Liver (tissue), 9 donors: Measurements from ENCODE around the gene MCEMP1. TPM values are rescaled to one million over a fixed set of nuclear protein-coding genes. Genes with fewer than 3 reads are reported as not detected.

Source experiments
- DNase-seq: peaks from one replicate; pipeline ENCODE4 v3.0.0-alpha.2; 2017; ENCODE audit warnings: low spot score
- H3K27ac ChIP-seq, 2 donors: one replicate each; pipeline ENCODE4 v1.7.0; 2013; ENCODE audit warnings: inconsistent platforms in 2 of 2, low read length in 2 of 2, control low read depth in 1 of 2, low read depth in 1 of 2, mild to moderate bottlenecking in 1 of 2
- H3K27me3 ChIP-seq, 4 donors: one replicate each; pipeline versions ENCODE4 v1.6.1 to v1.7.0; 2013; ENCODE audit warnings: low read length in 3 of 4, inconsistent platforms in 1 of 4, mild to moderate bottlenecking in 1 of 4, moderate library complexity in 1 of 4; ENCODE audit not compliant: control insufficient read depth in 4 of 4, insufficient read depth in 4 of 4
- H3K36me3 ChIP-seq, 4 donors: one replicate each; pipeline versions ENCODE4 v1.6.1 to v1.7.0; 2013; ENCODE audit warnings: low read length in 3 of 4, mild to moderate bottlenecking in 3 of 4, low read depth in 1 of 4, moderate library complexity in 1 of 4; ENCODE audit not compliant: control insufficient read depth in 4 of 4, insufficient read depth in 3 of 4
- H3K4me1 ChIP-seq, 4 donors: one replicate each; pipeline versions ENCODE4 v1.6.1 to v1.7.0; 2013; ENCODE audit warnings: low read length in 3 of 4, mild to moderate bottlenecking in 3 of 4, moderate library complexity in 1 of 4; ENCODE audit not compliant: control insufficient read depth in 4 of 4, insufficient read depth in 4 of 4
- H3K4me3 ChIP-seq, 3 donors: one replicate each; pipeline versions ENCODE4 v1.6.1 to v1.7.0; 2013; ENCODE audit warnings: low read length in 3 of 3, control low read depth in 1 of 3, low read depth in 1 of 3, mild to moderate bottlenecking in 1 of 3
- H3K9ac ChIP-seq, 2 donors: one replicate each; pipeline ENCODE4 v1.7.0; 2013; ENCODE audit warnings: low read length in 2 of 2, mild to moderate bottlenecking in 2 of 2, moderate library complexity in 2 of 2, control low read depth in 1 of 2, low read depth in 1 of 2
- H3K9me3 ChIP-seq, 4 donors: one replicate each; pipeline versions ENCODE4 v1.6.1 to v1.7.0; 2013; ENCODE audit warnings: low read length in 3 of 4; ENCODE audit not compliant: control insufficient read depth in 4 of 4
- ATF3 ChIP-seq: IDR thresholded peaks from 2 replicates; pipeline ENCODE4 v1.6.1; 2016; ENCODE audit warnings: antibody characterized with exemption
- CTCF ChIP-seq: fragments of 150-350 bp; IDR thresholded peaks from 2 replicates; pipeline ENCODE4 v1.5.1; 2017; ENCODE audit warnings: improper control_type of control experiment, low read depth, low read length; ENCODE audit not compliant: missing input control
- FOXA1 ChIP-seq: IDR thresholded peaks from 2 replicates; pipeline ENCODE4 v1.6.1; 2016; ENCODE audit warnings: antibody characterized with exemption
- FOXA2 ChIP-seq: IDR thresholded peaks from 2 replicates; pipeline ENCODE4 v1.6.1; 2016; ENCODE audit warnings: antibody characterized with exemption
- GABPA ChIP-seq, 2 donors: IDR thresholded peaks in 1 of 2; conservative IDR thresholded peaks in 1 of 2; 2 replicates each; pipeline ENCODE4 v1.6.1; 2016; ENCODE audit warnings: antibody characterized with exemption in 2 of 2, mild to moderate bottlenecking in 1 of 2, moderate library complexity in 1 of 2
- HNF4G ChIP-seq: IDR thresholded peaks from 2 replicates; pipeline ENCODE4 v1.6.1; 2016; ENCODE audit warnings: antibody characterized with exemption
- JUND ChIP-seq, 2 donors: IDR thresholded peaks; 2 replicates each; pipeline ENCODE4 v1.6.1; 2016; ENCODE audit warnings: antibody characterized with exemption in 2 of 2
- MAX ChIP-seq: IDR thresholded peaks from 2 replicates; pipeline ENCODE4 v1.6.1; 2016; ENCODE audit warnings: antibody characterized with exemption
- NR2F2 ChIP-seq: IDR thresholded peaks from 2 replicates; pipeline ENCODE4 v1.6.1; 2016; ENCODE audit warnings: antibody characterized with exemption
- RAD21 ChIP-seq, 2 donors: IDR thresholded peaks; 2 replicates each; pipeline ENCODE4 v1.6.1; 2016; ENCODE audit warnings: antibody characterized with exemption in 2 of 2, mild to moderate bottlenecking in 2 of 2
- REST ChIP-seq: IDR thresholded peaks from 2 replicates; pipeline ENCODE4 v1.6.1; 2016; ENCODE audit warnings: antibody characterized with exemption, mild to moderate bottlenecking
- RXRA ChIP-seq, 2 donors: IDR thresholded peaks; 2 replicates each; pipeline ENCODE4 v1.6.1; 2017 to 2018; ENCODE audit warnings: antibody characterized with exemption in 2 of 2, mild to moderate bottlenecking in 1 of 2
- SP1 ChIP-seq: IDR thresholded peaks from 2 replicates; pipeline ENCODE4 v1.6.1; 2018; ENCODE audit warnings: antibody characterized with exemption, mild to moderate bottlenecking
- TAF1 ChIP-seq: conservative IDR thresholded peaks from 2 replicates; pipeline ENCODE4 v1.6.1; 2016; ENCODE audit warnings: antibody characterized with exemption, mild to moderate bottlenecking
- YY1 ChIP-seq: IDR thresholded peaks from 2 replicates; pipeline ENCODE4 v1.6.1; 2016; ENCODE audit warnings: antibody characterized with exemption, mild to moderate bottlenecking
- ZBTB33 ChIP-seq: IDR thresholded peaks from 2 replicates; pipeline ENCODE4 v1.6.1; 2016; ENCODE audit warnings: antibody characterized with exemption
- WGBS: extraction: QIAGEN DNeasy Blood & Tissue Kit; methylation state at CpG from one replicate; pipeline ENCODE4 v1.1.7; 2013; 5-methylcytosine and 5-hydroxymethylcytosine counted together
- polyA plus RNA-seq, 2 donors: library from polyadenylated mRNA; stranded (reverse) in 1 of 2; unstranded in 1 of 2; fragments of 200-250 nt in 1 of 2; fragments of >200 nt in 1 of 2; fragmentation: Nextera tagmentation in 1 of 2; extraction: Ambion mirVana in 1 of 2; gene quantifications; one replicate each; pipeline versions ENCODE4 v1.2.1 to v1.2.3, GENCODE V29; 2013 to 2015
- total RNA-seq, 2 donors: library from RNA; depleted of rRNA; stranded (reverse); fragments of >200 nt; gene quantifications; one replicate each; pipeline ENCODE4 v1.2.3, GENCODE V29; 2014
- donor health status: healthy.
- donor health status: healthy.
- donor health status: healthy.
- donor health status: healthy.
- donor health status: healthy.

Gene MCEMP1
- total and polyA plus RNA-seq, 4 donors, result 0.29 to 0.92 (median 0.48) TPM

GRCh38 chr19:7662657-7663056 is 14.2 kb upstream of the MCEMP1 start:
- TF ChIP-seq YY1, result no peak
- no peak for TF ChIP-seq CTCF
- no peak for TF ChIP-seq MAX
- TF ChIP-seq ZBTB33, result no peak
- TF ChIP-seq TAF1, result no peak
- no peak for TF ChIP-seq NR2F2
- TF ChIP-seq JUND (IDR thresholded peaks at IDR 0.05), result no peak
- no peak for TF ChIP-seq RAD21 (IDR thresholded peaks at IDR 0.05)
- TF ChIP-seq RXRA (IDR thresholded peaks at IDR 0.05), result no peak
- no peak for TF ChIP-seq GABPA (IDR thresholded peaks at IDR 0.05 in 1 of 2, conservative IDR thresholded peaks at IDR 0.05 in 1 of 2)
- DNase-seq, result no peak
- 82% methylated on average over 14 of the region's 14 CpGs for WGBS
- no peaks in the 10 kb centered on the region for H3K9me3 ChIP-seq
- no peak overlapping the region for H3K27ac ChIP-seq
- H3K27me3 ChIP-seq, result no peaks in the 10 kb centered on the region
- H3K9ac ChIP-seq, result no peak overlapping the region
- no peaks in the 10 kb centered on the region for H3K36me3 ChIP-seq
- H3K4me1 ChIP-seq, result no peaks in the 10 kb centered on the region
- H3K4me3 ChIP-seq, result no peak overlapping the region

- Histone ChIP-seq H3K9me3 (no peaks in the 10 kb centered on the region), H3K27ac (no peak overlapping the region), H3K4me1 (no peaks in the 10 kb centered on the region), H3K36me3 (no peaks in the 10 kb centered on the region), H3K27me3 (no peaks in the 10 kb centered on the region), H3K9ac (no peak overlapping the region), H3K4me3 (no peak overlapping the region)
- TF ChIP-seq HNF4G, result no peak
- TF ChIP-seq JUND (IDR thresholded peaks at IDR 0.05), result no peak
- no peak for TF ChIP-seq FOXA1
- 85% methylated on average over 7 of the region's 7 CpGs for WGBS
- no peak for DNase-seq
Measured at GRCh38 chr19:7663706-7664105, 13.2 kb upstream of the MCEMP1 start.

DNA sequence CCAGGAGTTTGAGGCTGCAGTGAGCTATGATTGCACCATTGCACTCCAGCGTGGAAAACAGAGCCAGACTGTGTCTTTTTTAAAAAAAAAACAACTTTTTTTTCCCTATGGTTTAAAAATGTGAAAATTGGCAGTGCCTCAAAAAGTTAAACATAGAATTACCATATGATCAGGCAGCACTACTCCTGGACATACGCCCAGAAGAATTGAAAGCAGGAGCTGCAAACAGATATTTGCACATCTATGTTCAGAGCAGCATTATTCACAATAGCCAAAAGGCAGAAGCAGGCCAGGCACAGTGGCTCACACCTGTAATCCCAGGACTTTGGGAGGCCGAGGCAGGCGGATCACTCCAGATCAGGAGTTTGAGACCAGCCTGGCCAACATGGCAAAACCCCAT is 11.8 kb upstream of the MCEMP1 start:
- no peak for DNase-seq
- 68% methylated on average over 4 of the region's 4 CpGs for WGBS
- peaks cover 0 to under 1% (median under 1%) of the 10 kb centered on the region in 4 donors for H3K4me1 ChIP-seq
- H3K27ac ChIP-seq, result no peak overlapping the region
- no peaks in the 10 kb centered on the region for H3K36me3 ChIP-seq
- no peak overlapping the region for H3K4me3 ChIP-seq
- H3K9me3 ChIP-seq, result no peaks in the 10 kb centered on the region
- H3K9ac ChIP-seq, result no peak overlapping the region
- TF ChIP-seq FOXA2 (no peak), RXRA (IDR thresholded peaks at IDR 0.05) (no peak), SP1 (no peak), NR2F2 (no peak), JUND (IDR thresholded peaks at IDR 0.05) (no peak), YY1 (no peak), REST (no peak), FOXA1 (no peak), ZBTB33 (no peak), ATF3 (no peak), MAX (no peak)
- no peaks in the 10 kb centered on the region for H3K27me3 ChIP-seq
